ENCODE data around the gene ICOS. TPM values are rescaled to one million over a fixed set of nuclear protein-coding genes. Genes with fewer than 3 reads are reported as not detected.
"Not testable (repeated sequence)": the region's sequence is repeated elsewhere in the genome, so short reads cannot be mapped to it uniquely, and the experiment has no call there.

Gene ICOS
- total RNA-seq, 6 donors from 2014 or later, result 0.22 to 2.3 (median 1.1) TPM; not detected in 1

GRCh38 chr2:203918839-203919238 lies 17.7 kb upstream of the ICOS start:
- no peak for DNase-seq
- H3K9me3 ChIP-seq, result no peaks in the 10 kb centered on the region
- no peak overlapping the region for H3K4me3 ChIP-seq
- 85 to 98% methylated on average over 3 of the region's 3 CpGs for WGBS, 2 donors
- H3K36me3 ChIP-seq, result no peaks in the 10 kb centered on the region
- no peak overlapping the region for H3K27ac ChIP-seq
- no peak for ATAC-seq (ENCODE audit: low FRiP score in 2 of 2)
- no peak for TF ChIP-seq CTCF (IDR thresholded peaks at IDR 0.05)
- H3K4me1 ChIP-seq, result no peaks in the 10 kb centered on the region
- no peaks in the 10 kb centered on the region for H3K27me3 ChIP-seq

- H3K36me3 ChIP-seq, result no peaks in the 10 kb centered on the region
- ATAC-seq (ENCODE audit: low FRiP score in 2 of 2) (no peak), DNase-seq (no peak)
- TF ChIP-seq POLR2A (IDR thresholded peaks at IDR 0.05) (no peak), EP300 (IDR thresholded peaks at IDR 0.05) (no peak), POLR2AphosphoS5 (IDR thresholded peaks at IDR 0.05) (no peak), CTCF (IDR thresholded peaks at IDR 0.05) (no peak)
- H3K27me3 ChIP-seq, result no peaks in the 10 kb centered on the region
- no peak overlapping the region for H3K4me3 ChIP-seq
- WGBS, 2 donors, result 87% methylated on average over 3 of the region's 3 CpGs
- H3K9me3 ChIP-seq, result no peaks in the 10 kb centered on the region
- no peak overlapping the region for H3K27ac ChIP-seq
- no peaks in the 10 kb centered on the region for H3K4me1 ChIP-seq
These were observed 10.9 kb upstream of the ICOS start for GRCh38 chr2:203925512-203926158.

DNA sequence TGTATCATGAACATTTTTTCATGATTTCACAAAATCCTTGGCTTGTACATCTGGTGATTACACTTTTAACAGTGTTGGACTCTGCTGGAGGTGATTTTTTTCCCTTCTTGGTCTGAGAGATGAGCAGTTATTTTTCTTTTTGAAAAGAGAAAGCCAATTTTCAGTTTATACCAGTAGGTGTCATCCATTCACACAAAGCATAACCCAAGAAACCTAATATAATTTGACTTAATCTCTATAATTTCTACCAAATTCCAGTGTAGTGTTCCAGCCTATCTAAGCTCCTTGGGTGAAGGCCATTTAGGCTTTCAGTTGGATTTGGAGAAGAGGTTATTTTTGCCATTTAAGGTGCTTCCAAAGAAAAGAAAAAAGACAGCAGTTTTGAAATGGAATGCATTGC lies 7.7 kb upstream of the ICOS start:
- no peaks in the 10 kb centered on the region for H3K27me3 ChIP-seq
- TF ChIP-seq POLR2A (IDR thresholded peaks at IDR 0.05) (no peak), CTCF (IDR thresholded peaks at IDR 0.05) (peak in 1 of 6 experiments; percentile 13)
- H3K36me3 ChIP-seq, result no peaks in the 10 kb centered on the region
- DNase-seq (no peak), ATAC-seq (ENCODE audit: low FRiP score in 2 of 2) (no peak)
- H3K27ac ChIP-seq, result no peak overlapping the region
- no peaks in the 10 kb centered on the region for H3K4me1 ChIP-seq
- H3K4me3 ChIP-seq, result no peak overlapping the region
- no peaks in the 10 kb centered on the region for H3K9me3 ChIP-seq

GRCh38 chr2:203931262-203931661 lies 5.3 kb upstream of the ICOS start:
- not testable (repeated sequence) for H3K4me1 ChIP-seq; H3K36me3 ChIP-seq; H3K27me3 ChIP-seq; H3K4me3 ChIP-seq; H3K27ac ChIP-seq; ATAC-seq (ENCODE audit: low FRiP score in 2 of 2); H3K9me3 ChIP-seq; DNase-seq
- 79 to 83% methylated on average over 3 of the region's 3 CpGs for WGBS, 2 donors

DNA sequence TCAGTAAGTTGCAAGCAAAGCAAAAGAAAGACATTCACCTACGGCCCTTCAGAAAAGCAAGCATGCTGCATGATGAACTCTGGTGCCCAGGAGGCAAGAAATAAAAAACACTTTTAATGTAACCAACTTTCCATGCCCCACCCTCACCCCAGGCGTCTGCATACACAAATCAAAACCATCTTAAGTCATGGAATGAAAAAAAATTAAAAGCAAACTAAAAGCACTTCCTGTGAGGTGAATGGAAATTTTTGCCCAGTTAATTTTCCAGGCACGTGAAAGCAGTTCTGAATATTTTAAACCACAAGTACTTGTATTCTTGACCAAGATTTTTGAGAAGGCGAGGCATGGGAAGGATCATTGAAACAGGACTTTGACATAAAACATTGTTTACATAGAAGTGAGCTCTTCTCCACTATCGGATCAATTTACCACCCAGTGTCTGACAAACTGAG lies 2.5 kb upstream of the ICOS start:
- TF ChIP-seq EP300 (IDR thresholded peaks at IDR 0.05) (no peak), CTCF (IDR thresholded peaks at IDR 0.05) (no peak), POLR2AphosphoS5 (IDR thresholded peaks at IDR 0.05) (no peak), POLR2A (IDR thresholded peaks at IDR 0.05) (no peak)
- H3K4me3 ChIP-seq, result no peak overlapping the region
- WGBS, 2 donors, result 50 to 52% methylated on average over 5 of the region's 5 CpGs
- no peak overlapping the region for H3K27ac ChIP-seq
- no peaks in the 10 kb centered on the region for H3K36me3 ChIP-seq
- H3K27me3 ChIP-seq, result no peaks in the 10 kb centered on the region
- DNase-seq (no peak), ATAC-seq (ENCODE audit: low FRiP score in 2 of 2) (no peak)
- H3K9me3 ChIP-seq, result no peaks in the 10 kb centered on the region
- H3K4me1 ChIP-seq, result no peaks in the 10 kb centered on the region
